Mucosa of descending colon (tissue), 3 donors: ENCODE data around the gene ZMYND10. TPM values are rescaled to one million over a fixed set of nuclear protein-coding genes. Genes with fewer than 3 reads are reported as not detected.

Experiments
- ATAC-seq: fragments of 200-7000 bp; cut with Tn5 transposase; one replicate; pipeline ENCODE4 v1.9.1; 2020; ENCODE audit warnings: mild to moderate bottlenecking, moderate library complexity
- DNase-seq, 3 donors: peaks; one replicate each; pipeline ENCODE4 v3.0.0-alpha.2; 2020
- H3K36me3 ChIP-seq: fragments of 200-600 bp; one replicate; pipeline ENCODE4 v1.8.0; 2021; ENCODE audit warnings: low read depth, mild to moderate bottlenecking
- H3K4me1 ChIP-seq: fragments of 200-600 bp; one replicate; pipeline ENCODE4 v1.8.0; 2021; ENCODE audit warnings: low read depth, mild to moderate bottlenecking
- H3K4me3 ChIP-seq: fragments of 200-600 bp; one replicate; pipeline ENCODE4 v1.8.0; 2021; ENCODE audit warnings: mild to moderate bottlenecking
- H3K9me3 ChIP-seq: fragments of 200-600 bp; one replicate; pipeline ENCODE4 v1.8.0; 2021; ENCODE audit warnings: mild to moderate bottlenecking
- intact Hi-C, 2 donors: fragments of 100-400 bp; cut with DNase I in 1 of 2; cut with micrococcal nuclease in 1 of 2; formaldehyde crosslinking; loops; one replicate each; pipeline versions ENCODE4 v1.11.0 to v1.11.1; 2022; cut with DNase I, micrococcal nuclease
- total RNA-seq, 3 donors: library from RNA; stranded (reverse); fragmentation: NEBNext Ultra II Directional in 2 of 3; extraction: Animal tissue kit (Norgen Biotek cat#: 25700) in 2 of 3; gene quantifications; one replicate each; pipeline versions ENCODE4 v1.2.1 to v1.2.4, GENCODE V29; 2021 to 2023
- TF ChIP-seq, protein P1 (sequence below): fragments of 200-600 bp; IDR thresholded peaks from one replicate; pipeline ENCODE4 v1.8.0; 2022; ENCODE audit warnings: antibody characterized with exemption, mild to moderate bottlenecking
- donor health status: DM: no; HTN: no; CAD: no; lungs with moderate emphysema.
- donor health status: DM: no; HTN: no; CAD: no.
- donor health status: DM: no; HTN: yes; CAD: no.

ZMYND10 gene
- total RNA-seq, 3 donors from 2014 or later, result 0.20 to 0.60 (median 0.31) TPM

DNA sequence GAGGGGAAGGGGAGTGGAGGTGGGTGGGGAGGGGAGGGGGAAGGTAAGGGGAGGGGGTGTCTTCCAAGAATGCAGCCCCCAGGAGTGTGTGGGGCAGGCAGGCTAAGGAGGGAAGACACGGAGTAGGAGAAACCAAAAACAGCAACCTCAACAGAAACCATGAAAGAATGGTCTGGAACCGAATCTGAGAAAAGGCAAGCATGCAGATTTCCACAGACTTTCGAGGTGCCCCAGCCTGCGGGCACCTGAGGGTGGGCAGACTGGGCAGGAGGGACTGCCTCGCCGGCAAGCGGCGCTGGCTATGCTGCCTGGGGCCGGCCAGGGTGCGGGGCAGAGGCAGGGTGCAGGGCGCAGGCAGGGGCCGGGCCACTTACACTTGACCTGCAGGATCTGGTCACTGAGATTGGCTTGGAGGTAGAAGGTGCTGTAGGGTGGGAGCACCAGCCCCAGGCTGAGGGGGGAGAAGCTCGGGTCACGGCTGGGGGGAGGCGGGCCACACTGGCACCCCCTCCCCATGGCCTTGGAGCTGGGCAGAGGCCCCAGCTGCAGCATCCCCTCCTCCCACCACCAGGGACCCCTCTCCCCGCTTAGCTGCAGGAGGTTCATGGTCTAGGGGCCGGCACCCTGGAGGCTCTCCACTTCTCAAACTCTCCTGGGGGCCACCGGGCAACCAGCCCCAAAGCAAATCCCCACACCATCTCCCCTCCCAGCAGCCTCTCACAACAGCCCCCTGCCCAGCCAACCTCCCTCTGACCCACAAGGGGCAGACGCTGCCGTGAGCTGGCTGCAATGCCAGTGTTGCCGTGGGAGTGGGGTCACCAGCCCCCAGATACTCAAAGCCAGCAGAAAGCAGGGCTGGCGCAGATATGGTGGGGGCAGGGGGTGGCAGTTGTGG lies 29.1 kb upstream of the ZMYND10 start:
- Histone ChIP-seq H3K4me3 (no peak overlapping the region), H3K9me3 (no peaks in the 10 kb centered on the region), H3K36me3 (no peaks in the 10 kb centered on the region), H3K4me1 (peaks cover 3% of the 10 kb centered on the region)
- TF ChIP-seq, protein P1, sequence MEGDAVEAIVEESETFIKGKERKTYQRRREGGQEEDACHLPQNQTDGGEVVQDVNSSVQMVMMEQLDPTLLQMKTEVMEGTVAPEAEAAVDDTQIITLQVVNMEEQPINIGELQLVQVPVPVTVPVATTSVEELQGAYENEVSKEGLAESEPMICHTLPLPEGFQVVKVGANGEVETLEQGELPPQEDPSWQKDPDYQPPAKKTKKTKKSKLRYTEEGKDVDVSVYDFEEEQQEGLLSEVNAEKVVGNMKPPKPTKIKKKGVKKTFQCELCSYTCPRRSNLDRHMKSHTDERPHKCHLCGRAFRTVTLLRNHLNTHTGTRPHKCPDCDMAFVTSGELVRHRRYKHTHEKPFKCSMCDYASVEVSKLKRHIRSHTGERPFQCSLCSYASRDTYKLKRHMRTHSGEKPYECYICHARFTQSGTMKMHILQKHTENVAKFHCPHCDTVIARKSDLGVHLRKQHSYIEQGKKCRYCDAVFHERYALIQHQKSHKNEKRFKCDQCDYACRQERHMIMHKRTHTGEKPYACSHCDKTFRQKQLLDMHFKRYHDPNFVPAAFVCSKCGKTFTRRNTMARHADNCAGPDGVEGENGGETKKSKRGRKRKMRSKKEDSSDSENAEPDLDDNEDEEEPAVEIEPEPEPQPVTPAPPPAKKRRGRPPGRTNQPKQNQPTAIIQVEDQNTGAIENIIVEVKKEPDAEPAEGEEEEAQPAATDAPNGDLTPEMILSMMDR, result no peak
- intact Hi-C loops, result no loop called here
- ATAC-seq (no peak), DNase-seq (no peak)

DNA sequence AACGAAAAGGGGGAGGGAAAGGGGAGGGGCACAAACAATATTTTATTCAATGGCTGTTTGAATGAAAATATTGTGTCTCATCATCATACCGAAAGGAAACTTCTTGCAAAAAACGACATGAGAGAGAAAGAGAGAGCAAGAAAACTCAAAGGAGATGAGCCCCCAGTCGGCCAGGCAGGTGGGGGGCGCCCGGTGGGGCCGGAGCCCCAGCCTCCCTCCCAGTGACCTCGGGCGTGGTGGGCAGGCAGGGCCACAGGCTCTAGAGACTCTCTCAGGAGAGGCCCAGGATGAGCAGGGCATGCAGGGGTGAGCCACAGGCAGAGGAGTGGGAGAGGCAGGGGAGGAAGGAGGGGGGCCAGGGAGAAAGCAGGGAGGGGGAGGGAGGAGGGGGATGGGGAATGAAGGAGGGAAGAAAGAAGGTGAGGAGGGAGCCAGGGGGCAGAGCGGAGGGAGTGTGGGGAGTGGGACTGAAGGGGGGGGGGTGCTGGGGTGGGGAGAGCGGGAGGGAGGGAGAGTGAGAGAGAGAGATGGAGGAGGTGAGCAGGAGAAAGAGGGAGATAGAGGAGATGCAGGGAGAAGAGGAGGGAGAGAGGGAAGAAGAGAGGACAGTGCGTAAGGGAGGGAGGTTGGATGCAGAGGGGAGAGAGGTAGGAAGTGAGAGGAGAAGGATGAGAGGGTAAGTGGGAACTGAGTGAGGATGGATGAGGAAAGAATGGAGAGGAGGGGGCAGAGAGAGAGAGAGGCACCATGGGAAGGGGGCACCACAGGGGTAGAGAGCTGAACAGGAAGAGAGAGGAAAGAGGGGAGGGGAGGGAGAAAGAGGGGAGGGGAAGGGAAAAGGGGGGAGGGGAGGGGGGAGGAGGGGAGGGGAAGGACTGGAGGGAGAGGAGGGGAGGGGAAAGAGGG lies 27.9 kb upstream of the ZMYND10 start:
- Histone ChIP-seq H3K9me3 (no peaks in the 10 kb centered on the region), H3K4me3 (no peak overlapping the region), H3K36me3 (no peaks in the 10 kb centered on the region), H3K4me1 (peaks cover 3% of the 10 kb centered on the region)
- DNase-seq, result no peak
- TF ChIP-seq, protein P1, result no peak
- ATAC-seq, result no peak
- intact Hi-C loops, result no loop called here

DNA sequence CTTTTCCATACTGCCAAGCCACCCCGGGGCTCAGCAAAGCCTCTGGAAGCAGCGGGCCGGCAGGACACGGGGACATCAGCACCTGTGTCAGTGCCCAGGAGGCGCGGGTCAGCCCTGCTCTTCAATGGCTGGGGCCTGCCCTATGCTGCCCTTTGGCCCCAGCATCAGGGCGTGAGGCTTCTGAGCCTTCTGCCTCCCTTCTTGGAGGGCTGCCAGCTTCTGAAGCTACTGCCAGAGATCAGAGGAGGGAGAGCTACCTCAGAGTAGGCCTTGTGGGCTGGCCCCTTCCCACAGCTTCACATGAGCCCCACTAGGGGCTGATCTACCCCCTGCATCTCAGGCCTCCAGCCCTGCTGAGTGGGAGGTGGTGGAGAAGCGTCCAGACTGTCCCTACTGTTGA lies 26.8 kb upstream of the ZMYND10 start:
- Histone ChIP-seq H3K4me1 (peaks cover 3% of the 10 kb centered on the region), H3K9me3 (no peaks in the 10 kb centered on the region), H3K36me3 (no peaks in the 10 kb centered on the region), H3K4me3 (no peak overlapping the region)
- TF ChIP-seq, protein P1, result no peak
- intact Hi-C loops, result no loop called here
- DNase-seq (peak in 2 of 3 donors; percentile 69 to 80), ATAC-seq (peak; percentile 76)

DNA sequence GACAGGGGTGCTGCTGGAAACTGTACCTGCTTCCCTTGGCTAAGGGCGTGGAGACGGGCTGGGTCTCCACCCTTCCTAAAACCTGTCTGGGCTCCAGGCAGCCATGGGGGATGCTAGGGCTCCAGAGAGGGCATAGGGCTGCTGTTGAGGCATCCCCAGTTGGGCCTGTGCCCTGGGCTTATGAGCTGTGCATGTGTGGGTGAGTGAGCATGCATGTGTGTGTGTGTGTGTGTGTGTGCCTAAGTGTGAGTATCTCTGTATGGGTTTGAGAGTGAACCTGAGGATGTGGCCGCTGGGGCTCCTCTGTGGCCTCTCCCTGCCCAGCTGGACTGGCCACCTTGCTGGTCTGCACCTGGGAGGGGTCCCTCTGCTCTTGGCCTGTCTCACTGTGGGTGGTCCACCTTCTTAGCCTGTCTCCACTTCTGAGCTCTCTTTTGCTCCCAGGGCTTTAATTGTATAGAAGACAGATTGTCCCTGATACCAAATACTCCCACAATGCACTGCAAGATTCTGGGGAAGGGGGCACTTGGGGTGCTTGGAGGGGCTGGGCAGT lies 25.7 kb upstream of the ZMYND10 start:
- peaks cover 4% of the 10 kb centered on the region for H3K4me1 ChIP-seq
- DNase-seq, result no peak
- TF ChIP-seq, protein P1, result no peak
- no peaks in the 10 kb centered on the region for H3K36me3 ChIP-seq
- H3K4me3 ChIP-seq, result no peak overlapping the region
- ATAC-seq, result no peak
- intact Hi-C loops, result no loop called here
- no peaks in the 10 kb centered on the region for H3K9me3 ChIP-seq

DNA sequence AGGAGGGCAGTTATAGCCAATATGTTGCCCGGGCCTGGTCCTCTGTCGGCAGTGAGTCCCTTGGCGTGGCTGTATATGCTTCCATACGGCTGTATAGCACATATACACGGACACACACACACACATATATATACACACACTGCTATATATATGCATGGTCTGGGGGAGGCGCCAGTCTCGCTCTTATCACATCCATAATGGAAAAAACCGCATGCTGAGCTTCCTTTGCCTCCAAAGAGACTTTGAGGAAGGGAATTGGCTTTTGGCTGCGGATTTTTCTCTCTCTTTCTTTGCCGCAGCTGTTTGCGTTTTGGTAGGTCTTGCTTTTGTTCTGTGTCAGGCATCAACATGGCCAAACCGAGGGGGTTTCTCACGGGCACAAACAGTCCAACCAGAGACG lies 25.1 kb upstream of the ZMYND10 start:
- intact Hi-C loops, result no loop called here
- DNase-seq, result no peak
- Histone ChIP-seq H3K9me3 (no peaks in the 10 kb centered on the region), H3K36me3 (no peaks in the 10 kb centered on the region), H3K4me1 (peaks cover 7% of the 10 kb centered on the region), H3K4me3 (no peak overlapping the region)
- no peak for ATAC-seq
- TF ChIP-seq, protein P1, result no peak
